HepG2 (cell line): ENCODE measurements around the gene JAKMIP2. TPM values are rescaled to one million over a fixed set of nuclear protein-coding genes. Genes with fewer than 3 reads are reported as not detected.

ENCODE experiments used
- AGO1 ChIP-seq: fragments of 200-400 bp; formaldehyde crosslinking; IDR thresholded peaks from 2 replicates; pipeline ENCODE4 v1.6.1; 2017; ENCODE audit warnings: mild to moderate bottlenecking, low read depth, low read length, moderate library complexity; ENCODE audit not compliant: poor library complexity, severe bottlenecking
- ATF3 ChIP-seq: sonication (generic); formaldehyde crosslinking; IDR thresholded peaks from 2 replicates; pipeline ENCODE4 v1.4.0; 2020; ENCODE audit warnings: missing genetic modification reagents
- CREB1 ChIP-seq, 2 experiments: fragments of 450-650 bp in 1 of 2; IDR thresholded peaks; 2 replicates each; pipeline ENCODE4 v1.6.1; 2016 to 2017; ENCODE audit warnings: control low read depth in 1 of 2, mild to moderate bottlenecking in 1 of 2, missing compliant biosample characterization in 1 of 2, missing genetic modification characterization in 1 of 2
- MAFF ChIP-seq: IDR thresholded peaks from 2 replicates; pipeline ENCODE4 v1.6.1; 2011; ENCODE audit warnings: low read depth, low read length, improper control_type of control experiment
- MEF2D ChIP-seq: sonication (generic); formaldehyde crosslinking; IDR thresholded peaks from 2 replicates; pipeline ENCODE4 v1.5.1; 2020; ENCODE audit warnings: mild to moderate bottlenecking, missing genetic modification reagents
- MLX ChIP-seq: IDR thresholded peaks from 2 replicates; pipeline ENCODE4 v1.6.1; 2016
- MTERF4 ChIP-seq: sonication (generic); formaldehyde crosslinking; IDR thresholded peaks from 2 replicates; pipeline ENCODE4 v1.8.0; 2023; ENCODE audit warnings: mild to moderate bottlenecking, missing genetic modification reagents
- PAF1 ChIP-seq: IDR thresholded peaks from 2 replicates; pipeline ENCODE4 v1.6.1; 2016; ENCODE audit warnings: missing genetic modification reagents, missing compliant biosample characterization
- PCBP2 ChIP-seq: fragments of 200-400 bp; formaldehyde crosslinking; optimal IDR thresholded peaks from 2 replicates; pipeline ENCODE3; 2018; ENCODE audit warnings: low read length, low read depth; ENCODE audit not compliant: poor library complexity, severe bottlenecking
- PHF5A ChIP-seq: IDR thresholded peaks from one replicate; pipeline ENCODE4 v1.6.1; 2018; ENCODE audit warnings: low read depth, missing genetic modification reagents; ENCODE audit not compliant: unreplicated experiment
- SIN3A ChIP-seq: IDR thresholded peaks from 2 replicates; pipeline ENCODE4 v1.6.1; 2011; ENCODE audit warnings: low read depth, mild to moderate bottlenecking, control low read depth, low read length, borderline replicate concordance
- TIGD3 ChIP-seq: sonication (generic); formaldehyde crosslinking; IDR thresholded peaks from 2 replicates; pipeline ENCODE4 v1.5.1; 2020; ENCODE audit warnings: mild to moderate bottlenecking, missing genetic modification reagents, borderline replicate concordance
- TP53 ChIP-seq: sonication (generic); formaldehyde crosslinking; conservative IDR thresholded peaks from 2 replicates; pipeline ENCODE4 v1.4.0; 2020; ENCODE audit warnings: missing genetic modification reagents
- ZBTB7B ChIP-seq: sonication (generic); formaldehyde crosslinking; IDR thresholded peaks from 2 replicates; pipeline ENCODE4 v1.4.0; 2020; ENCODE audit warnings: missing genetic modification reagents
- ZFAT ChIP-seq: sonication (generic); formaldehyde crosslinking; conservative IDR thresholded peaks from 2 replicates; pipeline ENCODE4 v1.8.1; 2023; ENCODE audit warnings: missing genetic modification reagents, inconsistent platforms
- ZNF256 ChIP-seq: sonication (generic); formaldehyde crosslinking; conservative IDR thresholded peaks from 2 replicates; pipeline ENCODE4 v1.4.0; 2020; ENCODE audit warnings: missing genetic modification reagents
- ZNF441 ChIP-seq: sonication (generic); formaldehyde crosslinking; IDR thresholded peaks from 2 replicates; pipeline ENCODE4 v1.7.0; 2021; ENCODE audit warnings: missing genetic modification reagents, borderline replicate concordance
- ZNF7 ChIP-seq: IDR thresholded peaks from 2 replicates; pipeline ENCODE4 v1.6.1; 2016; ENCODE audit warnings: missing biosample characterization, missing genetic modification reagents
- ZNF816 ChIP-seq: sonication (generic); formaldehyde crosslinking; IDR thresholded peaks from 2 replicates; pipeline ENCODE4 v1.8.0; 2022; ENCODE audit warnings: missing genetic modification reagents, mild to moderate bottlenecking, borderline replicate concordance
- ZSCAN30 ChIP-seq: sonication (generic); formaldehyde crosslinking; IDR thresholded peaks from 2 replicates; pipeline ENCODE4 v1.5.0; 2020; ENCODE audit warnings: mild to moderate bottlenecking, missing genetic modification reagents
- polyA plus RNA-seq, 8 experiments: library from polyadenylated mRNA; depleted of rRNA in 3 of 8; stranded (reverse) in 7 of 8; unstranded in 1 of 8; fragments of >200 nt; fragmentation: Illumina TruSeq in 4 of 8; extraction: Trizol in 4 of 8; gene quantifications; 2 replicates each; pipeline versions ENCODE4 v1.2.1 to v1.2.3, GENCODE V29; 2011 to 2016; ENCODE audit warnings: low read depth in 4 of 8, missing spikeins in 1 of 8, mixed read lengths in 1 of 8; ENCODE audit not compliant: insufficient read depth in 1 of 8
- total RNA-seq, 5 experiments: library from RNA; depleted of rRNA; stranded (reverse); fragments of >200 nt; fragmentation: Illumina TruSeq; extraction: Trizol; gene quantifications; 2 replicates each; pipeline ENCODE4 v1.2.3, GENCODE V29; 2016; ENCODE audit warnings: low read depth in 1 of 5

JAKMIP2 gene
- total and polyA plus RNA-seq, 2 of the 13 experiments (the other 11 are each of a cell fraction or from before 2014, with no cell fraction given) = 0.04 to 2.1 TPM

GRCh38 chr5:147648597-147648996 lies 133.9 kb downstream of the JAKMIP2 start (continued):
- TF ChIP-seq TIGD3 (CRISPR knock-in tag) = no peak
- TF ChIP-seq ATF3 (CRISPR knock-in tag) = no peak
- no peak; the same call in 1 of the 2 replicates for TF ChIP-seq ZNF816 (CRISPR knock-in tag)
- TF ChIP-seq ZNF7 (CRISPR knock-in tag) = no peak
- TF ChIP-seq ZBTB7B (CRISPR knock-in tag) = no peak
- TF ChIP-seq AGO1 = no peak
- no peak for TF ChIP-seq ZNF256
- TF ChIP-seq ZNF441 = peak; percentile 81
- TF ChIP-seq SIN3A = no peak
- 0 out of 2 replicates have a peak, but pooled peaks have one; percentile 14 for TF ChIP-seq MLX (CRISPR knock-in tag)
- TF ChIP-seq ZFAT (CRISPR knock-in tag) = no peak
- no peak for TF ChIP-seq TP53 (CRISPR knock-in tag)
- TF ChIP-seq MAFF = no peak
- TF ChIP-seq ZSCAN30 (CRISPR knock-in tag) = no peak
- TF ChIP-seq PCBP2 = no peak
- 0 out of 2 replicates have a peak, but pooled peaks have one; percentile 47 for TF ChIP-seq MEF2D (CRISPR knock-in tag)
- TF ChIP-seq MTERF4 (CRISPR knock-in tag) = no peak
- no peak for TF ChIP-seq PAF1 (CRISPR knock-in tag)
- no peak for TF ChIP-seq CREB1 (IDR thresholded peaks at IDR 0.05)
- no peak for TF ChIP-seq CREB1 (CRISPR knock-in tag; IDR thresholded peaks at IDR 0.05)
- TF ChIP-seq PHF5A = no peak
